Activated naive CD8-positive, alpha-beta T cell (primary cell): ENCODE data around the gene PTPRM.

Experiments
- H3K27ac Mint-ChIP-seq: one replicate; pipeline ENCODE4 v1.8.0; 2021; ENCODE audit warnings: mixed read lengths
- H3K27me3 Mint-ChIP-seq: one replicate; pipeline ENCODE4 v1.8.0; 2021; ENCODE audit warnings: mixed read lengths
- H3K36me3 Mint-ChIP-seq: one replicate; pipeline ENCODE4 v1.8.0; 2021; ENCODE audit warnings: mixed read lengths
- H3K4me1 Mint-ChIP-seq: one replicate; pipeline ENCODE4 v1.8.0; 2021; ENCODE audit warnings: low read depth, mixed read lengths
- H3K4me3 Mint-ChIP-seq: one replicate; pipeline ENCODE4 v1.8.0; 2021; ENCODE audit warnings: mild to moderate bottlenecking, mixed read lengths
- H3K9me3 Mint-ChIP-seq: one replicate; pipeline ENCODE4 v1.8.0; 2021; ENCODE audit warnings: low read depth, mixed read lengths

The PTPRM gene

GRCh38 chr18:7871560-7872456 is 304.7 kb downstream of the PTPRM start:
- Mint-ChIP-seq H3K4me1 (no peaks in the 10 kb centered on the region), H3K4me3 (no peak overlapping the region), H3K27me3 (no peaks in the 10 kb centered on the region), H3K9me3 (no peaks in the 10 kb centered on the region), H3K36me3 (no peaks in the 10 kb centered on the region), H3K27ac (no peak overlapping the region)

GRCh38 chr18:7872569-7872968 is 305.5 kb downstream of the PTPRM start:
- no peak overlapping the region for H3K4me3 Mint-ChIP-seq
- H3K36me3 Mint-ChIP-seq = no peaks in the 10 kb centered on the region
- H3K27me3 Mint-ChIP-seq = no peaks in the 10 kb centered on the region
- H3K27ac Mint-ChIP-seq = no peak overlapping the region
- no peaks in the 10 kb centered on the region for H3K4me1 Mint-ChIP-seq
- no peaks in the 10 kb centered on the region for H3K9me3 Mint-ChIP-seq

GRCh38 chr18:7873316-7873715 is 306.2 kb downstream of the PTPRM start:
- no peaks in the 10 kb centered on the region for H3K4me1 Mint-ChIP-seq
- no peak overlapping the region for H3K27ac Mint-ChIP-seq
- no peaks in the 10 kb centered on the region for H3K36me3 Mint-ChIP-seq
- H3K27me3 Mint-ChIP-seq = no peaks in the 10 kb centered on the region
- no peaks in the 10 kb centered on the region for H3K9me3 Mint-ChIP-seq
- H3K4me3 Mint-ChIP-seq = no peak overlapping the region

DNA sequence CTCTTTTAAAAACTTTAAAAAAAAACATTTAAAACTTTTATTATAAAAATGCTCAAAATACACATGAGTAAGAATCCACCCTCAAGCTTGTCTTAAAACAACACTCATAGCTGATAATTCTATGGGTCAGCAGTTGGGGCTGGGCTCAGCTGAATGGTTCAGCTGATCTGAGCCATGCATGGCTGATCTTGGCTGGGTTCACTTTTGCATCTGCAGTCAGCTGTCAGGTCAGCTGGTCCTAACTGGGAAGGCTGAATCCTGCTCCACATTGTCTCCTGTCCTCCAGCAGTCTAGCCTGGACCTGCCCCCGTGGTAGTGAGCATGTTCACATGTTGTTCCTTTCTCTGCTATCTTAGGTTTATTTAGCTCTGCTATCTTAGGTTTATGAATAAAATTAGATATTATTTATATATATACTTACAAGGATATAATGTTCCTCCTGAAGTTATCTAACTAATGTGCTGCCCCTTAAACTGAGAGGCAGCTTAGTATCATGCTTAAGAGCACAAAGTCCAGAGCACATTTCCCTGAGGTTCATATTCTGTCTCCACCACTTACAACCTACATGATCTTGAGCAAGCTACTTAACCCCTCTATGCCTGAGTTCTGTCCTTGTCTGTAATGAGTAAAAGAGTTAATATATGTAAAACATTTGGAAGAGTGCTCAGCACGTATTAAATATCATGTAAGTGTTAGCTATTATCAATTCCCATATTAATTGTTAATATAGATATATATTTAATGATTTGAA is 309.4 kb downstream of the PTPRM start:
- H3K4me1 Mint-ChIP-seq = no peaks in the 10 kb centered on the region
- H3K36me3 Mint-ChIP-seq = no peaks in the 10 kb centered on the region
- no peak overlapping the region for H3K4me3 Mint-ChIP-seq

GRCh38 chr18:7877609-7878008 is 310.5 kb downstream of the PTPRM start:
- H3K4me1 Mint-ChIP-seq = no peaks in the 10 kb centered on the region
- no peak overlapping the region for H3K27ac Mint-ChIP-seq
- no peak overlapping the region for H3K4me3 Mint-ChIP-seq
- H3K36me3 Mint-ChIP-seq = no peaks in the 10 kb centered on the region
- H3K9me3 Mint-ChIP-seq = no peaks in the 10 kb centered on the region
- H3K27me3 Mint-ChIP-seq = no peaks in the 10 kb centered on the region

More for the DNA sequence above, 309.4 kb downstream of the PTPRM start:
- no peak overlapping the region for H3K27ac Mint-ChIP-seq
- H3K27me3 Mint-ChIP-seq = no peaks in the 10 kb centered on the region
- H3K9me3 Mint-ChIP-seq = no peaks in the 10 kb centered on the region

- Mint-ChIP-seq H3K27ac (no peak overlapping the region), H3K9me3 (no peaks in the 10 kb centered on the region)
Measured at GRCh38 chr18:7878265-7879211, 311.4 kb downstream of the PTPRM start.

GRCh38 chr18:7879717-7880116 is 312.6 kb downstream of the PTPRM start:
- Mint-ChIP-seq H3K27ac (no peak overlapping the region), H3K4me3 (no peak overlapping the region), H3K36me3 (no peaks in the 10 kb centered on the region), H3K27me3 (no peaks in the 10 kb centered on the region), H3K4me1 (no peaks in the 10 kb centered on the region), H3K9me3 (no peaks in the 10 kb centered on the region)

More at GRCh38 chr18:7878265-7879211, 311.4 kb downstream of the PTPRM start:
- Mint-ChIP-seq H3K4me1 (no peaks in the 10 kb centered on the region), H3K36me3 (no peaks in the 10 kb centered on the region), H3K4me3 (no peak overlapping the region), H3K27me3 (no peaks in the 10 kb centered on the region)

- H3K4me3 Mint-ChIP-seq = no peak overlapping the region
- H3K27me3 Mint-ChIP-seq = no peaks in the 10 kb centered on the region
- no peaks in the 10 kb centered on the region for H3K36me3 Mint-ChIP-seq
- no peak overlapping the region for H3K27ac Mint-ChIP-seq
- no peaks in the 10 kb centered on the region for H3K9me3 Mint-ChIP-seq
- H3K4me1 Mint-ChIP-seq = no peaks in the 10 kb centered on the region
Measured at GRCh38 chr18:7885865-7886264, 318.7 kb downstream of the PTPRM start.

DNA sequence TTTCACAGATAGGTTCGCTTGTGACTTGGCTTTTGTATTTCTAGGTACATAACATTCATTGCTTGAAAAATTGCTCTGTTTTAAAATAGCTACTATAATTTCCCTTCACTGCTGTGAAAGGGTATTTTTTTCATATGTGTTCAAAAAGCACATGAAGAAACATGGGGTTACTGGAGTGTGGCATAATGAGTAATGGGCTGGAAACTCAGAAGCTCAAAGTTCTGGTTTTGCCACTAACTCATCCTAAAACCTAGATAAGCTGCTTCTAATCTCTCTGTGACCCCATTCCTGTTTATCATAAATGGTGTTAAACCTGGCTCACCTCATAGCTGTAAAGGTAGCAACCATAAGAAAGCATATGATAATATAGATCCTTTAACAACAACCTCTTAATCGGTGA is 319.3 kb downstream of the PTPRM start:
- Mint-ChIP-seq H3K4me3 (no peak overlapping the region), H3K27ac (no peak overlapping the region), H3K27me3 (no peaks in the 10 kb centered on the region), H3K4me1 (no peaks in the 10 kb centered on the region), H3K9me3 (no peaks in the 10 kb centered on the region), H3K36me3 (no peaks in the 10 kb centered on the region)

- Mint-ChIP-seq H3K27ac (no peak overlapping the region), H3K9me3 (no peaks in the 10 kb centered on the region), H3K27me3 (no peaks in the 10 kb centered on the region), H3K4me3 (no peak overlapping the region), H3K4me1 (no peaks in the 10 kb centered on the region), H3K36me3 (no peaks in the 10 kb centered on the region)
Measured at GRCh38 chr18:7889515-7889914, 322.4 kb downstream of the PTPRM start.

DNA sequence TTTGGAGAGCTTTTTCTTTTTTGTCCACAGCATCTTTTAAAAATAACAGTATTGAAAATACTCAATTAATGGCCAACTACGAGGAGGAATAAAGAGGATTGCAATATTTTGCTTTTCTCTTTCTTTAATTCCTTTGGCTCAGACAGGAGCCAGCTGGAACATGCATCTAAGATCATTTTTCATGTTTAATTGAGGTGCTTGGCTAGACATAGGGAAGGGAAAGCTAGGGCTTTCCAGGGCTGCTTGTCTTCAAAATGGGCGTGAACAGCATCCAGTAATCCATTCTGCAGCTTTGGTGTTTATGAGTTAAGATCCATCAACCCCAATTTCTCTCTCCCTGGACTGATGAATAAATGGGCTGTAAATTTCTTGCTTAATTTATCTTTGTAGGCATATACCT is 323.0 kb downstream of the PTPRM start:
- no peak overlapping the region for H3K27ac Mint-ChIP-seq

DNA sequence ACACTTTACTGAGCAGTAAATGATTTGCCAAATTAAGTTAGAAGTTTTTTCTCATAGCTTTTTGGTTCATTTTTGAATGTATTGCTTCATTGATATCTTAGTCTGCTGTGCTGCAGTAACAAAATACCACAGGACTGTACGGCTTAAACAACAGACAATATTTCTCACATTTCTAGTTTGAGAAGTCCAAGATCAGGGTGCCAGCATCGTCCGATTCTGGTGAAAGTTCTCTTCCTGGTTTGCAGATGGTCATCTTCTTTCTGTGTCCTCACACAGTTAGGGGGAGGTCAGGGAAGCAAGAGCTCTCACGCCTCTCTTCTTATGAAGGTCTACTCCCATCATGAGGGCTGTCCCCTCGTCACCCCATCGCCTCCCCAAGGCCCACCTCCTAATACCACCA is 325.4 kb downstream of the PTPRM start:
- Mint-ChIP-seq H3K4me1 (no peaks in the 10 kb centered on the region), H3K36me3 (no peaks in the 10 kb centered on the region), H3K27ac (no peak overlapping the region), H3K27me3 (no peaks in the 10 kb centered on the region), H3K9me3 (no peaks in the 10 kb centered on the region), H3K4me3 (no peak overlapping the region)

More for the DNA sequence above, 323.0 kb downstream of the PTPRM start:
- Mint-ChIP-seq H3K4me1 (no peaks in the 10 kb centered on the region), H3K36me3 (no peaks in the 10 kb centered on the region), H3K4me3 (no peak overlapping the region), H3K27me3 (no peaks in the 10 kb centered on the region), H3K9me3 (no peaks in the 10 kb centered on the region)

- Mint-ChIP-seq H3K27me3 (no peaks in the 10 kb centered on the region), H3K36me3 (no peaks in the 10 kb centered on the region), H3K4me1 (no peaks in the 10 kb centered on the region), H3K27ac (no peak overlapping the region), H3K4me3 (no peak overlapping the region), H3K9me3 (no peaks in the 10 kb centered on the region)
Measured at GRCh38 chr18:7894592-7894991, 327.5 kb downstream of the PTPRM start.

GRCh38 chr18:7895346-7895745 is 328.2 kb downstream of the PTPRM start:
- no peaks in the 10 kb centered on the region for H3K27me3 Mint-ChIP-seq
- no peaks in the 10 kb centered on the region for H3K4me1 Mint-ChIP-seq
- no peak overlapping the region for H3K4me3 Mint-ChIP-seq
- no peaks in the 10 kb centered on the region for H3K9me3 Mint-ChIP-seq
- no peak overlapping the region for H3K27ac Mint-ChIP-seq
- H3K36me3 Mint-ChIP-seq = no peaks in the 10 kb centered on the region
